Prostate gland (tissue), 2 donors: ENCODE measurements around the gene PHETA1. TPM values are rescaled to one million over a fixed set of nuclear protein-coding genes. Genes with fewer than 3 reads are reported as not detected.
"Not testable (repeated sequence)": the region's sequence is repeated elsewhere in the genome, so short reads cannot be mapped to it uniquely, and the experiment has no call there.

ENCODE experiments used
- DNase-seq: peaks from one replicate; pipeline ENCODE4 v3.0.0-alpha.2; 2019; ENCODE audit warnings: low spot score
- H3K27ac ChIP-seq, 2 donors: fragments of 200-600 bp; sonication (generic); 2 replicates each; pipeline ENCODE4 v1.5.1; 2017 to 2019
- H3K27me3 ChIP-seq: fragments of 200-600 bp; sonication (generic); replicated peaks from 2 replicates; pipeline ENCODE4 v1.5.1; 2019; ENCODE audit not compliant: insufficient read depth
- H3K36me3 ChIP-seq, 2 donors: fragments of 200-600 bp; sonication (generic); 1 replicate in 1 of 2; 2 replicates in 1 of 2; pipeline versions ENCODE4 v1.5.1 to v1.8.1; 2017 to 2019
- H3K4me1 ChIP-seq: fragments of 200-600 bp; sonication (generic); replicated peaks from 2 replicates; pipeline ENCODE4 v1.5.1; 2019
- H3K4me3 ChIP-seq, 2 donors: fragments of 200-600 bp; sonication (generic); 2 replicates each; pipeline ENCODE4 v1.5.1; 2017 to 2019
- H3K9me3 ChIP-seq: fragments of 200-600 bp; sonication (generic); 2 replicates; pipeline ENCODE4 v1.5.1; 2017
- CTCF ChIP-seq, 4 experiments: fragments of 200-600 bp in 2 of 4; fragments of 450-650 bp in 2 of 4; sonication (generic) in 2 of 4; IDR thresholded peaks; 1 replicate in 3 of 4; 2 replicates in 1 of 4; pipeline ENCODE4 v1.5.1; 2016 to 2019; ENCODE audit warnings: antibody characterized with exemption in 4 of 4, mild to moderate bottlenecking in 2 of 4, moderate library complexity in 2 of 4
- POLR2A ChIP-seq: fragments of 450-650 bp; IDR thresholded peaks from one replicate; pipeline ENCODE4 v1.6.1; 2016; ENCODE audit warnings: antibody characterized with exemption, mild to moderate bottlenecking
- POLR2AphosphoS5 ChIP-seq: sonication (generic); formaldehyde crosslinking; IDR thresholded peaks from one replicate; pipeline ENCODE4 v1.6.1; 2017; ENCODE audit warnings: antibody characterized with exemption
- WGBS: methylation state at CpG from one replicate; pipeline ENCODE4 v1.1.5; 2018; 5-methylcytosine and 5-hydroxymethylcytosine counted together
- intact Hi-C: fragments of 100-400 bp; cut with DNase I; formaldehyde crosslinking; loops from one replicate; pipeline ENCODE4 v1.14.2; 2022
- total RNA-seq, 2 donors: library from RNA; depleted of rRNA; stranded (reverse); fragments of >200 nt; gene quantifications; one replicate each; pipeline ENCODE4 v1.1.0, GENCODE V29; 2016

PHETA1 gene
- total RNA-seq, 2 donors from 2014 or later = 11.5 to 29.9 TPM

GRCh38 chr12:111337371-111337770, 31.5 kb downstream of the PHETA1 start:
- no peak for DNase-seq
- no peak overlapping the region for H3K27ac ChIP-seq
- H3K9me3 ChIP-seq = no peaks in the 10 kb centered on the region
- no peaks in the 10 kb centered on the region for H3K36me3 ChIP-seq
- no peak overlapping the region for H3K4me3 ChIP-seq
- WGBS = 84% methylated on average over 5 of the region's 5 CpGs
- no peaks in the 10 kb centered on the region for H3K27me3 ChIP-seq
- TF ChIP-seq POLR2AphosphoS5 (no peak), CTCF (IDR thresholded peaks at IDR 0.05) (no peak), POLR2A (no peak)
- H3K4me1 ChIP-seq = no peaks in the 10 kb centered on the region
- intact Hi-C loops = no loop called here

DNA sequence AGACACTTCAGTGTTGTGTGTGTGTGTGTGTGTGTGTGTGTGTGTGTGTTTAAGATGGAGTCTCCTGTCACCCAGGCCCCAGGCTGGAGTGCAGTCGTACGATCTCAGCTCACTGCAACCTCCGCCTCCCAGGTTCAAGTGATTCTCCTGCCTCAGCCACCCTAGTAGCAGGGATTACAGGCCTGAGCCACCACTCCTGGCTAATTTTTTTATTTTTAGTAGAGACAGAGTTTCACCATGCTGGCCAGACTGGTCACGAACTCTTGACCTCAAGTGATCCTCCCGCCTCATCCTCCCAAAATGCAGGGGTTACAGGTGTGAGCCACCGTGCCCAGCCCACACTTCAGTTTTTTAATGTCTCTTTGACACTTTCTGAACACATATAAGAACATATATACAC, 32.5 kb downstream of the PHETA1 start:
- DNase-seq, H3K9me3 ChIP-seq, H3K27ac ChIP-seq, H3K4me1 ChIP-seq, H3K27me3 ChIP-seq, H3K36me3 ChIP-seq, H3K4me3 ChIP-seq, intact Hi-C loops: not testable (repeated sequence)
- 90% methylated on average over 6 of the region's 6 CpGs for WGBS

DNA sequence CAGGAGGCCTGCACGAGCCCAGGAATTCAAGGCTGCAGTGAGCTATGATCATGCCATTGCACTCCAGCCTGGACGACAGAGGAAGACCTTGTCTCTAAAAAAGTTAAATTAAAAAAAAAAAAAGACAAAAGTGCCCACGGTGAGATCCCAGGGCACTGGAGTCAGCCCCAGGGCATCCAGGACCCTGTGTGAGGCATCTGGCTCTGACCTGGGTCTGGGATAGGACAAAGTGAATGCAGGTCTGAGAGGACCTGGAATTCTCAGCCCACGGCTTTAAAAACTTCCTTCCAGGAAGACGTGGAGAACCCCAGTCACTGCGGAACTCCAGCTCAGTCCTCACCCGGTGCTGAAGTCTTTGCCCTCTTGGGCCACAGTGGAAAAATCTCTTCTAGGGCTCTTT, 33.1 kb downstream of the PHETA1 start:
- Histone ChIP-seq H3K4me3 (no peak overlapping the region), H3K27ac (no peak overlapping the region), H3K9me3 (no peaks in the 10 kb centered on the region), H3K27me3 (no peaks in the 10 kb centered on the region), H3K36me3 (no peaks in the 10 kb centered on the region), H3K4me1 (no peaks in the 10 kb centered on the region)
- intact Hi-C loops = no loop called here
- DNase-seq = no peak
- WGBS = 67% methylated on average over 7 of the region's 7 CpGs
- TF ChIP-seq POLR2AphosphoS5 (no peak), POLR2A (no peak), CTCF (IDR thresholded peaks at IDR 0.05) (no peak)

- H3K36me3 ChIP-seq, DNase-seq, H3K9me3 ChIP-seq, H3K4me3 ChIP-seq, H3K27me3 ChIP-seq, intact Hi-C loops, H3K27ac ChIP-seq, H3K4me1 ChIP-seq: not testable (repeated sequence)
- WGBS = 95% methylated on average over 10 of the region's 10 CpGs
Observed at GRCh38 chr12:111335301-111335700, 33.6 kb downstream of the PHETA1 start.

GRCh38 chr12:111334393-111334915, 34.4 kb downstream of the PHETA1 start:
- no peaks in the 10 kb centered on the region for H3K9me3 ChIP-seq
- no peak for TF ChIP-seq CTCF (IDR thresholded peaks at IDR 0.05)
- H3K27ac ChIP-seq = no peak overlapping the region
- DNase-seq = no peak
- H3K36me3 ChIP-seq = no peaks in the 10 kb centered on the region
- H3K4me1 ChIP-seq = no peaks in the 10 kb centered on the region
- no peaks in the 10 kb centered on the region for H3K27me3 ChIP-seq
- H3K4me3 ChIP-seq = no peak overlapping the region
- intact Hi-C loops = no loop called here
- 92% methylated on average over 8 of the region's 11 CpGs for WGBS

GRCh38 chr12:111330800-111331752, 37.8 kb downstream of the PHETA1 start:
- intact Hi-C loops = no loop called here

More at GRCh38 chr12:111330800-111331752, 37.8 kb downstream of the PHETA1 start:
- no peak for DNase-seq
- Histone ChIP-seq H3K9me3 (no peaks in the 10 kb centered on the region), H3K4me3 (no peak overlapping the region), H3K4me1 (no peaks in the 10 kb centered on the region), H3K36me3 (no peaks in the 10 kb centered on the region), H3K27ac (no peak overlapping the region), H3K27me3 (no peaks in the 10 kb centered on the region)
- WGBS = 61% methylated on average over 8 of the region's 8 CpGs
- peak in 2 of 4 experiments; percentile 8 to 33 for TF ChIP-seq CTCF (IDR thresholded peaks at IDR 0.05)
- TF ChIP-seq POLR2AphosphoS5 = no peak
